Measurements from ENCODE around the gene BSN. TPM values are rescaled to one million over a fixed set of nuclear protein-coding genes. Genes with fewer than 3 reads are reported as not detected.

The BSN gene
- total and polyA plus RNA-seq, 8 donors, result 0.56 to 1.6 (median 0.97) TPM

- DNase-seq (no peak), FAIRE-seq (no peak), ATAC-seq (no peak)
- TF ChIP-seq, protein P1, sequence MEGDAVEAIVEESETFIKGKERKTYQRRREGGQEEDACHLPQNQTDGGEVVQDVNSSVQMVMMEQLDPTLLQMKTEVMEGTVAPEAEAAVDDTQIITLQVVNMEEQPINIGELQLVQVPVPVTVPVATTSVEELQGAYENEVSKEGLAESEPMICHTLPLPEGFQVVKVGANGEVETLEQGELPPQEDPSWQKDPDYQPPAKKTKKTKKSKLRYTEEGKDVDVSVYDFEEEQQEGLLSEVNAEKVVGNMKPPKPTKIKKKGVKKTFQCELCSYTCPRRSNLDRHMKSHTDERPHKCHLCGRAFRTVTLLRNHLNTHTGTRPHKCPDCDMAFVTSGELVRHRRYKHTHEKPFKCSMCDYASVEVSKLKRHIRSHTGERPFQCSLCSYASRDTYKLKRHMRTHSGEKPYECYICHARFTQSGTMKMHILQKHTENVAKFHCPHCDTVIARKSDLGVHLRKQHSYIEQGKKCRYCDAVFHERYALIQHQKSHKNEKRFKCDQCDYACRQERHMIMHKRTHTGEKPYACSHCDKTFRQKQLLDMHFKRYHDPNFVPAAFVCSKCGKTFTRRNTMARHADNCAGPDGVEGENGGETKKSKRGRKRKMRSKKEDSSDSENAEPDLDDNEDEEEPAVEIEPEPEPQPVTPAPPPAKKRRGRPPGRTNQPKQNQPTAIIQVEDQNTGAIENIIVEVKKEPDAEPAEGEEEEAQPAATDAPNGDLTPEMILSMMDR (IDR thresholded peaks at IDR 0.05), result no peak
- H3K4me1 ChIP-seq, result no peaks in the 10 kb centered on the region
- 81 to 83% methylated on average over 9 of the region's 9 CpGs for WGBS, 2 donors
- H3K4me3 ChIP-seq, result no peak overlapping the region
- intact Hi-C loops (cut with DNase I), result loop anchor here in 1 of 3 donors (10.0 kb wide), 1 partner anchor 138 kb away; no protein-coding TSS in a partner anchor
- H3K27me3 ChIP-seq, result no peaks in the 10 kb centered on the region
- H3K9me3 ChIP-seq, result no peaks in the 10 kb centered on the region
- H3K27ac ChIP-seq, result no peak overlapping the region
- peaks cover 0 to 9% (median 0%) of the 10 kb centered on the region in 3 donors for H3K36me3 ChIP-seq
Measured at GRCh38 chr3:49706456-49707112, 152.3 kb downstream of the BSN start.

DNA sequence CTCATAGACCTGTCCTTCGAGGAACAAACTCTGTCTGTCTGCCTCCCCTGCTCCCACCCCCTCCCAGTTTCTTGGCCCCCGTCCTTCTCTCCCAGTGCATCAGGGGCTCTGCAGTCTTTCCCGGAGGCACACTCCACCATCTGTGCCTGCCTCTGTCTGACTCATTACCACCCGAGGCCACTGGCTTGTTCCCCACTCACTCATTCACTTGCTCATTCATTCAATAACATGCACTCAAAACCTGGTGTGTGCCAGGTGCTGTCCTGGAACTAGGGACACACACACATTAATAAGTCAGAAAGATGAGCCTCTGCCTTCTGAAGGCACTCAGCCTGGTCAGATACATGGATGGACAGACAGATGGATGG is 152.8 kb downstream of the BSN start:
- Histone ChIP-seq H3K27ac (no peak overlapping the region), H3K27me3 (no peaks in the 10 kb centered on the region), H3K36me3 (peaks cover 0 to 9% (median 0%) of the 10 kb centered on the region in 3 donors), H3K4me1 (no peaks in the 10 kb centered on the region), H3K9me3 (no peaks in the 10 kb centered on the region), H3K4me3 (no peak overlapping the region)
- TF ChIP-seq, protein P1 (IDR thresholded peaks at IDR 0.05), result no peak
- ATAC-seq (no peak), FAIRE-seq (no peak), DNase-seq (no peak)
- 71 to 79% methylated on average over 4 of the region's 4 CpGs for WGBS, 2 donors
- intact Hi-C loops (cut with DNase I), result loop anchor here in 1 of 3 donors (10.0 kb wide), 1 partner anchor 138 kb away; no protein-coding TSS in a partner anchor

- H3K27me3 ChIP-seq, result no peaks in the 10 kb centered on the region
Measured at GRCh38 chr3:49709852-49710251, 155.6 kb downstream of the BSN start.

DNA sequence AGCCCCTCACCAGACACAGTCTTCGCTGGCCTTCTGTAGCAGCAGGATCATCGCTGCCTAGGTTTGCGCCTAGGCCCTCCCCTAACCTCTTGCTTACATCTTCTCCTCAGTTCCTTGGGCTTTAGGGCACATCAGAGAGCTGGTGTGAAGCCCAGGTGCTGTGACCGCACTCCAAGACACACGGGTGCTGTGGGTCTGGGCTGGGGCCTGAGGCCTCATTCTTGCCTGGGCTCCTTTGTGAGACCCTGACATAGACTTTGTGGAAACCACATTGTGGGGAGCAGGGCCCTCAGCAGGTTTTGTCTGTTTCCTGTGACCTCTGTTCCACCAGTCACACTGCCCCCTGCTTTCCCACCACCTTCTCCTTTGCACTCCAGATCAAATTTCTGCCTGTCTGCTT is 157.2 kb downstream of the BSN start:
- no peak for DNase-seq
- H3K4me1 ChIP-seq, result no peaks in the 10 kb centered on the region
- ATAC-seq, result no peak

More at GRCh38 chr3:49709852-49710251, 155.6 kb downstream of the BSN start:
- no peaks in the 10 kb centered on the region for H3K4me1 ChIP-seq
- 95 to 96% methylated on average over 8 of the region's 8 CpGs for WGBS, 2 donors
- FAIRE-seq (no peak), ATAC-seq (no peak), DNase-seq (no peak)
- H3K27ac ChIP-seq, result no peak overlapping the region
- TF ChIP-seq, protein P1 (IDR thresholded peaks at IDR 0.05), result no peak
- intact Hi-C loops (cut with DNase I), result loop anchor here in 1 of 3 donors (10.0 kb wide), 1 partner anchor 135 kb away; no protein-coding TSS in a partner anchor
- H3K36me3 ChIP-seq, result peaks cover 0 to 9% (median 0%) of the 10 kb centered on the region in 3 donors
- no peak overlapping the region for H3K4me3 ChIP-seq
- H3K9me3 ChIP-seq, result no peaks in the 10 kb centered on the region

More for the DNA sequence above, 157.2 kb downstream of the BSN start:
- intact Hi-C loops (cut with DNase I), result no loop called here
- Histone ChIP-seq H3K27me3 (no peaks in the 10 kb centered on the region), H3K4me3 (no peak overlapping the region), H3K36me3 (no peaks in the 10 kb centered on the region), H3K9me3 (no peaks in the 10 kb centered on the region), H3K27ac (no peak overlapping the region)
- 96% methylated on average over 5 of the region's 5 CpGs for WGBS, 2 donors
- no peak for FAIRE-seq
- TF ChIP-seq, protein P1 (IDR thresholded peaks at IDR 0.05), result no peak
